D721Med (cell line): ENCODE measurements around the gene ZNF385B.
A peak's percentile ranks its signal among the peaks of the same experiment; 100 is the strongest.

Source experiments
- DNase-seq: peaks from one replicate; pipeline ENCODE4 v3.0.0; 2011; ENCODE audit warnings: low spot score; ENCODE audit not compliant: insufficient read length
- FAIRE-seq: peaks from 2 replicates; lab custom pipeline; 2011; peaks lifted over from hg19 to GRCh38; lab: Jason Lieb, UNC
- CTCF ChIP-seq: IDR thresholded peaks from 2 replicates; pipeline ENCODE4 v1.5.1; 2012; ENCODE audit warnings: mild to moderate bottlenecking, control low read depth; ENCODE audit not compliant: insufficient read depth; ENCODE audit errors: missing control alignments

ZNF385B gene

GRCh38 chr2:179571721-179572120, 289.7 kb downstream of the ZNF385B start:
- no peak for DNase-seq
- TF ChIP-seq CTCF: no peak
- FAIRE-seq: no peak

- DNase-seq (no peak), FAIRE-seq (peak; percentile 92)
- no peak for TF ChIP-seq CTCF
Observed at GRCh38 chr2:179571252-179571651, 290.2 kb downstream of the ZNF385B start.

GRCh38 chr2:179569831-179570233, 291.6 kb downstream of the ZNF385B start:
- no peak for DNase-seq
- TF ChIP-seq CTCF: no peak
- no peak for FAIRE-seq

GRCh38 chr2:179565807-179566206, 295.6 kb downstream of the ZNF385B start:
- FAIRE-seq: no peak
- no peak for TF ChIP-seq CTCF
- DNase-seq: no peak

- FAIRE-seq (no peak), DNase-seq (no peak)
- no peak for TF ChIP-seq CTCF
Observed at GRCh38 chr2:179562330-179562885, 299.0 kb downstream of the ZNF385B start.

GRCh38 chr2:179561702-179562101, 299.7 kb downstream of the ZNF385B start:
- no peak for TF ChIP-seq CTCF
- DNase-seq (no peak), FAIRE-seq (peak; percentile 64)

- DNase-seq (no peak), FAIRE-seq (no peak)
- TF ChIP-seq CTCF: no peak
Observed at GRCh38 chr2:179560257-179560735, 301.1 kb downstream of the ZNF385B start.
